GM19035 (cell line): ENCODE results near the gene PLXNC1.
A peak's percentile ranks its signal among the peaks of the same experiment; 100 is the strongest.

Source experiments
- ATAC-seq: cut with Tn5 transposase; IDR thresholded peaks from one replicate; pipeline ENCODE4 v1.9.1; 2021; ENCODE audit not compliant: unreplicated experiment

Gene PLXNC1

DNA sequence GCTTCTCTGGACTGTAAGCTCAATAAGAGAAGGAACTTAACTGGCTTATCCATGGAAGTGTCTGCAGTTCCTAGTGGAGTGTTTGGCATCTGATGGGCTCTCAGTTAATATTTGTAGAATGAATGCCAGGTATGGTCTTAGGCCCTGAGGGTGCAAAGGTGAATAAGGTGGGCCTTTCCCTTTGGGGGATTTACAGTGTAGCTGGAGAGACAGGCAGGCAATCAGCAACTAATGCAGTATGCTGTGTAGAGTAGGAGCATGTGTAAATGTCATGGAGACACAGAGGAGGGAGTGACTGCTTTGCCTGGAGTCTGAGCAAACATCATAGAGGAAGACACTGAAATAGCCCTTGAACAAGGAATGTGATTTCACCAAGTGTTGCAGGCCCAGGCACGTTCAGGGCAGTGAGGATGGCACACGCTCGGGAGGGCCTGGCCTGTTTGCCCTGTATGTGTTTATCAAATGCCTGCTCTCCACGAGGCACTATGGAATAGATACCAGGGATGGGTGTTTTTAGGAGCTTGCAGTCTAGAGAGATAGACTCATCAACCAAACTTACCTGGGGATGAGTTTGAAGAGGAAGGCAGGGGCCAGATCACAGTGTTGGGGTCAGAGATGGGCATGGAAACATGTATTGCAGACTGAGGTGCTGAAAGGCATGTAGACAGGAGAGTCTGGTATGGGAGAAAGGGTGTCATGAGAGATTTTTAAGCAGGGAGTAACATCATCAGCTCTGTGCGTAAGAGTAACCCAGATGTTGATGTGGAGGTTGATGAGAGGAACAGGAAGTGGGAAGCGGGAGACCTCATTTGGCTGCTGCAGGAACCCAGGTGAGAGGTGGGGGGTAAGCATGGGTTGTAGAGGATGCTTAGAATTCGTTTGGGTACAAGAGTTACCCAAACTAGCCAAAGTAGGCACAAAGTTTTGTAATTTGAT, 54.1 kb downstream of the PLXNC1 start:
- ATAC-seq = no peak

DNA sequence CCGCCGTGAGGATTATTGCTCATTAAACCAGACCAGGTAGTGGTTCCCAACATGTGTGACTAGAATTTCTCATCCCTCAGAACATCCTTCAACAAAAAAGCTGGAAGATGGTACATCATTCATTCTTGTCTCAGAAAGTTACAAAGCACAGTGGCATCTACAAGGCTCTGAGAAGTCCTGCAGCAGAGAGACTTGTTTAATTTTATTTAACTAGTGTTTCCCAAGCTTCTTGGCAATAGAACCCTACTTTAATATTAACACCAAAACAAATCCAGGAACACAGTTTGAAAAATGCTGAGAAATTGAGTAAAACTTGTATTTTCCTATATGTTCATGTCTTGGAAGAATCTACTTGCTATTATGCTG, 54.8 kb downstream of the PLXNC1 start:
- no peak for ATAC-seq

- no peak for ATAC-seq
Measured at GRCh38 chr12:94203796-94204195, 55.4 kb downstream of the PLXNC1 start.

- ATAC-seq = no peak
Measured at GRCh38 chr12:94204499-94205247, 56.3 kb downstream of the PLXNC1 start.

- no peak for ATAC-seq
Measured at GRCh38 chr12:94205822-94206221, 57.4 kb downstream of the PLXNC1 start.

GRCh38 chr12:94206886-94207285, 58.5 kb downstream of the PLXNC1 start:
- ATAC-seq = no peak

GRCh38 chr12:94207467-94207848, 59.1 kb downstream of the PLXNC1 start:
- ATAC-seq = no peak

- ATAC-seq = peak; percentile 83
Measured at GRCh38 chr12:94207849-94208621, 59.7 kb downstream of the PLXNC1 start.

DNA sequence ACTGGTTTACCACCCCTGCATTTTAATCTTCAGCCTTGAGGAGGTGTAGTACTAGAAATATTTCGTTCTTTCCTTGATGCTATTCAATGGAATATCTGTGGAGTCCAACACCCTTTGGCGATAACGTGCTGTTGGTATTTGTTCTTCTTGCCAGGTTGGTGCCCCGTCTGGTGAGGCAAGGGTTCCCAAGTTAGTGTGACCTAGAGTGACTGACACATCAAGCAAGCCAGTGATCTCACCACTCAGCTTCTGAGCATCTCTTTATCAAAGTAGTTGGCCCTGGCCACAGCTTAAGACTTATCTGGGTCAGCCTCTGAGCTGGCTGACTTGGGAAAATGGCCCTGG, 60.2 kb downstream of the PLXNC1 start:
- peak; percentile 36 for ATAC-seq

- no peak for ATAC-seq
Measured at GRCh38 chr12:94209240-94209639, 60.9 kb downstream of the PLXNC1 start.

DNA sequence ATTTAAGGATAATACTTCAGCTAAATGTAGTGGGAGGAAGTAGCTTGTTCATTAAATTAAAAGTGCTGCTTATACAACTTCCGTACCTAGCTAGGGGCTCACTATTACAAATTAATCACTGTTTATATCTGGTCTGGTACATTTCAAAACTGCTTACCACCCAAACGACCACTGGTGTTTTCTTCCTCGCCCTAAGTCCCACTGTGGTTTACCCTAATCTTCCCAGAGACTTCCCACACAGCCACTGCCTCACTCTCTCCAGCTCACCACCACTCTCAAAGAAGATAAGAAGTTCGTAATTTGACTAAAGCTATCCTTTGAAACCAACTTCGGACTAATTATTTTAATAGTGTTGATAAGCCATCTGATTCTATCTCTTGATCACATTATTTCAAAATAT, 62.6 kb downstream of the PLXNC1 start:
- ATAC-seq = no peak

DNA sequence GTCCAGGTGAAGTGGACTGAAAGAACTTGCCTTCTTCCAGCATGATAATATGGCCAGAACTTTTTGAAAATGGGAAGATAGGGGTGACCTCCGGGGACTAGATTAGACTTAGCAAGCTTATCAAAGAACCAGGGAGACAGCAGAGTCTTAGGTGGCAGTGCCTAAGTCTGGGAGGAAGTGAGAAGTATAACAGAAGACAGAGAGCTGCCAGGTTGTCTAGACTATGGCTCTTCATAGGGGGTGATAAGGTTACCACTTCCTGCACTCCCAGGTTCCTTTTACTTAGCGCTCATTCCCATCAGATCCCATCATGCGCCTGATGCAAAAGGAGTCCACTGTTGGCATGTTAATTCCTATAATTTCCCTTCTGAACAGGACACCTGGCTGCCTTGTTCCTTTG, 69.9 kb downstream of the PLXNC1 start:
- ATAC-seq = no peak

DNA sequence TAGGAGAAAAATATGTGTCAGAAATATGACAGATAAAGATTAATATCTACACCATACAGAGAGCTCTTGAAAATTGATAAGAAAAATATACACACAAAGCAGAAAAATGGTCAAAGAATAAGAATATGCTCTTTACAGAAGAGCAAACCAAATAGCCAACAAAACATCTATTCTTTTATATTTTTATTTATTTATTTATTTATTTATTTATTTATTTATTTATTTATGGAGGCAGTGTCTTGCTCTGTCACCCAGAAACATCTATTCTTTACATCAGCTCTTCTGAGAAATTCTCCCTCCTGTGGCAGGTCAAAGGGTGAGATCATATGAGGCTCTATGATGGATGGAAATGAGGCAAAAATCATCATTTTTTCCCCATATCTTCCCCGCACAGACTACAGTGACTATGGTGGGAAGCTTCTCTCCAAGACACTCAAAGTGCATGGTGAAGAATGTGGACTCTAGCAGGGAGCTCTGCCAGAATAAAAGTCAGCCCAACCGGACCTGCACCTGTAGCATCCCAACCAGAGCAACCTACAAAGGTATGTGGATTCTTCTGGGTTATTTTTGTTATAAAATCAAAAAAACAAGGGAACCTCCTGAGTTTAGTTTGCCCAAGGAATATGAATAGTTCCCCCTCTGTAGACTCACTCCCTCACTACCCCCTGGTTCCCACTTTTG, 71.4 kb downstream of the PLXNC1 start:
- no peak for ATAC-seq

DNA sequence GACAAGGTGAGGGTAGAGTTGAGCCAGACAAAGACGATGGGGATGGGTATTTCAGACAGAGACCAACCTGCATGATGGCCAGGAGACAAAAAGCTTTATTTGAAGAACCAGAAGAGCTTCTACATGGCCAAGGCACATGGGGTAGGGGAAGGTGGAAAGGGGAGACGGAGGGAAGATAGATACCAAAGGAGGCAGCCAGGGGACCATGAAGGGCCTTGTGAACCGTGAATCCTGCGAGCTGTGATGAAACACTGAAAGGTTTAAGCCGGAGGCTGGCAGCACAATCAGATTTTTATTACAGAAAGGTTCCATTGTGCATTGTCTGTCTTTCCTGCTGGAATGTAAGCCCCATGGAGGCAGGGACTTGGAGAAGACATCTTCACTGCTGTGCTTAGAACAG, 72.4 kb downstream of the PLXNC1 start:
- ATAC-seq = no peak

DNA sequence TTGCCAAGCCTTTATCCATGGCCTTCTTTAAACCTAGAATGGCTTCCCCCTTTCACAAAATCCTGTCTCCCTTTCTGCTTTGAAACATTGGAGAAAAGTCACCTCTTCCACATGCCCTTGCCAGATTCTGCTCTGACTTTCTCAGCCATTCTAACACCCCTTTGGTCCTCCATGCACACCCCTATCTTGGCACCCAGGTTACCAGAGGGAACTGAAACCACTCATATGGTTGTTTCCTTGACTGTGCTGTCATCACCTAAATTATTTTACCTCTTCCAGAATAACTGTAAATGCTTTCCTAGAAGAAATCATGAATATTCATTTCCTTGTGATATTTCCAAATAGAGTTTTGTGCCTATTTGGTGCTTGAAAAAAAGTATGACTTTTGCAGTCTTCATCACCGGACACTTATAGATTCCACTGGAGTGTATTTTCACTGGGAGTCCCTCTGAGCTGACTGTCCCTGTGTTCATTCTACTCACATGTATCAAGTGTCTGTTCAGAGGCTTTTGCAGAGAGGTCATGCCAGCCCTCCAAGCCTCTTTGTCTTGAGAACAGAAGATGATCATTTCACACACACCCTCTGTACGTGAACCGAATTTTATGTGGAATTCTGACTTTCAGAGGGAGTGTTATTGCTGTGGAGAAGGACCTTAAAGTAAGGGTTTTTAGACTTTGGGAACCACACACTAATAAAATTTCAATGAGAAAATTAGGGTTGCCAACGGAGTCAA, 74.1 kb downstream of the PLXNC1 start:
- ATAC-seq = peak; percentile 68

- ATAC-seq = no peak
Measured at GRCh38 chr12:94223842-94224241, 75.5 kb downstream of the PLXNC1 start.

DNA sequence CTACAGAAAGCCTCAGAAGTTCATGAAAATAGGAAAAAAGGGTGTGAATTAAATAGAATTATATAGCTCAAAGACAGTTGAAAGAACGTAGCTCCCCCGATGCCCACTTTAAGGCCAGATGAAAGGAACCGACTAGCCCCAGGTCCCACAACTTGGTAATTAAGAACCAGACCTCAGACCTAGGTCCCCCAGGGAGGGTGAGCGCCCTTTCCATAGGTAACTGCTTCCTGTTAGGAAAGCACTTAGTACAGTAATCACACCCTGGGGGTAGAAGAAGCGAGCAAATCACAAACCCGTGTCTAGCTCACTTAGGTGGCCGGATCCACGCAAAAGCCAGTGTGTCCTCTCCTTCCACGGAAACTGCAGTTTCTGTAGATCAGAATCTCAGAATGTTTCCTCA, 77.1 kb downstream of the PLXNC1 start:
- ATAC-seq = no peak

GRCh38 chr12:94225947-94226630, 77.7 kb downstream of the PLXNC1 start:
- no peak for ATAC-seq

GRCh38 chr12:94227066-94227465, 78.7 kb downstream of the PLXNC1 start:
- ATAC-seq = no peak

- no peak for ATAC-seq
Measured at GRCh38 chr12:94228488-94228907, 80.1 kb downstream of the PLXNC1 start.
